SHP77 treated with DMSO at 0.1 percent for 48 hours (cell line): ENCODE data around the gene ZNF689.
A peak's percentile ranks its signal among the peaks of the same experiment; 100 is the strongest.
"Not testable (repeated sequence)": the region's sequence is repeated elsewhere in the genome, so short reads cannot be mapped to it uniquely, and the experiment has no call there.

ENCODE experiments used
- DNase-seq: peaks from one replicate; lab custom pipeline; 2025; lab: John Stamatoyannopoulos, UW

ZNF689 gene

GRCh38 chr16:30600215-30600614 lies 10.0 kb downstream of the ZNF689 start:
- no peak for DNase-seq

DNA sequence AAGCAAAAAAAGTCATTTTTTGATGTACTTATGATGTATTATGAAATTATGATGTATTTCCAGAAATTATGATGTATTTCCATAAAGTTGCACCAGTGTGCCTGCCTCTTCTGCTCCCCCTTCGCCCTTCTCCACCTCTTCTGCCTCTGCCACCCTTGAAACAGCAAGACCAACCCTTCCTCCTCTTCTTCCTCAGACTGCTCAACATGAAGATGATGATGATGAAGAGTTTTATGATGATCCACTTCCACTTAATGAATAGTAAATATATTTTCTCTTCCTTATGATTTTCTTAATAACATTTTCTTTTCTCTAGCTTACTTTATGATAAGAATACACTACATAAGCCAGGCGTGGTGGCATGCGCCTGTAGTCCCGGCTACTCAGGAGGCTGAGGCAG lies 17.3 kb downstream of the ZNF689 start:
- DNase-seq: no peak

DNA sequence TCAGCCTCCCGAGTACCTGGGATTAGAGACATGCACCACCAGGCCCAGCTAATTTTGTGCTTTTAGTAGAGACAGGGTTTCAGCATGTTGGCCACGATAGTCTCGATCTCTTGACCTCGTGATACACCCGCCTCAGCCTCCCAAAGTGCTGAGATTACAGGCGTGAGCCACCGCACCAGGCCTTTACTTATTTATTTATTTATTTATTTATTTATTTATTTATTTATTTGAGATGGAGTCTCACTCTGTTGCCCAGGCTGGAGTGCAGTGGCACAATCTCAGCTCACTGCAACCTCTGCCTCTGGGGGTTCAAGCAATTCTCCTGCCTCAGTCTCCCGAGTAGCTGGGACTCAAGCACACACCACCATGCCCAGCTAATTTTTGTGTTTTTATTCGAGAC lies 19.3 kb downstream of the ZNF689 start:
- not testable (repeated sequence) for DNase-seq

DNA sequence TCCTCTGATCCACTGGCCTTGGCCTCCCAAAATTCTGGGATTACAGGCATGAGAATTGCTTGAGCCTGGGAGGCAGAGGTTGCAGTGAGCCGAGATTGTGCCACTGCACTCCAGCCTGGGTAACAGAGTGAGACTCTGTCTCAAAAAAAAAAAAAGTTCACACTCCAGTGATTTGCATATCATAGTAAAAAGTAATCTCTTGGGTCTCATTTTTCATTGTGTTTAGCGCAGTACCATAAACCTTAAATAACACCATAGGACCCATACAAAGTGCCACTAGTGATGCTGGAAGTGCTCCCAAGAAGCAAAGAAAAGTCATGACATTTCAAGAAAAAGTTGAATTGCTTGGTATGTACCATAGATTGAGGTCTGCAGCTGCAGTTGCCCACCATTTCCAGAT lies 20.6 kb downstream of the ZNF689 start:
- DNase-seq: not testable (repeated sequence)

- DNase-seq: no peak
Observed at GRCh38 chr16:30588651-30589050, 21.5 kb downstream of the ZNF689 start.

DNA sequence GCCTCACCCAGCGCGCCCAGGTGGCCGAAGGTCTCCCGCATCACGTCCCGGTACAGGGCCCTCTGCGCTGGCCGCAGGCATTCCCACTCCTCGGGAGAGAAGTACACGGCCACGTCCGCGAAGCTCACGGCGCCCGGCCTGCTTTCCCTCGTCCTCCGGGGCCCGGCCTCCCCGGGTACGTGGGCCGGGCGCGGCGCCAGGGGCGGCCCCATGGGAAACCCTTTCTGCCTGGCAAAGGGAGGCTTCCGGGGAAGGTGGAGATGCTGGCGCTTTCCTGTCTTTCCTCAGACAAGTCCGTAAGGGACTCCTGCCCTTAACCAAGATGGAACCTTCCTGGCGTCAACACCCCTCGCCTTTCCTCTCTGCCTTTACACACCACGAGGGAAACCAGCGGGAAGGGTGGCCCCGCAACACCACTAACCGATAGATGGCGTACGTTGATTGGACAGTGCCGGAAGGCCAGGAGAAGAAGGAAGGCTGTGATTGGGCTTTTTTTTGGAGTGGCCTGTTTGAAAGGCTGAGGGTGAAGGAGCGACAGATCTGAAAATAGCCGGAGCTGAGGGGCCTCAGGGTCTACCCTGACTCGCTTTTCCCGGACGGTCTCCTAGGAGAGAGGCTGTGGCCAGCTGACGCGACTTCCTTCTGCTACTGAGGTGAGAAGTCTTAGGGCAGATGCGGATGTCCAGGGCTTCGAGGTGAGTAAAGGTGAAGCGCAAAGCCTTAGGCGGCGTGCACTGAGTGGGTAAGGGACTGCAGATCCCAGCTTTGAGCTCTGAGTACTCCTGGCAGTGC lies 24.6 kb downstream of the ZNF689 start, which contains the start of gene ZNF785:
ZNF785 (minus strand) TSS at position 298 of the 792 bp plus-strand sequence; CDS start at position 212, 86 bp downstream.
- peak; percentile 99 for DNase-seq

GRCh38 chr16:30585022-30585399 lies 25.2 kb downstream of the ZNF689 start:
- no peak for DNase-seq

- no peak for DNase-seq
Observed at GRCh38 chr16:30582611-30583340, 27.4 kb downstream of the ZNF689 start.

DNA sequence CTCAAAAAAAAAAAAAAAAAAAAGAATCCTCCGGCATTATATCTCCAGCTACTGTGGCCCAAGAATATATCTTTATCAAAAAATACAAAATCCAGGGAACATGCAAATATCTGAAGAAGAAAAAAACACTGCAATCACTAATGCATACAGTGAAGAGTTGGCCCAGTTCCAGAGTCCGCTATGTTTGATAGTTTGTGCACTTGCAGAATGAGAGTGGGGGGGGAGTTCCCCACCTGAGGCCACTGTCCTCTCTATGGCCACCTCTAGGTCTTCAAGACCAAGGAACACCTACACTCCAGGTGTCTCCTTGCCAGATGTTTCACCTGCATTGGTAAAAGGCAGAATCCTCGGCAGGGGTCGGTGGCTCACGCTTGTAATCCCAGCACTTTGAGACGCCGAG lies 28.7 kb downstream of the ZNF689 start:
- no peak for DNase-seq

DNA sequence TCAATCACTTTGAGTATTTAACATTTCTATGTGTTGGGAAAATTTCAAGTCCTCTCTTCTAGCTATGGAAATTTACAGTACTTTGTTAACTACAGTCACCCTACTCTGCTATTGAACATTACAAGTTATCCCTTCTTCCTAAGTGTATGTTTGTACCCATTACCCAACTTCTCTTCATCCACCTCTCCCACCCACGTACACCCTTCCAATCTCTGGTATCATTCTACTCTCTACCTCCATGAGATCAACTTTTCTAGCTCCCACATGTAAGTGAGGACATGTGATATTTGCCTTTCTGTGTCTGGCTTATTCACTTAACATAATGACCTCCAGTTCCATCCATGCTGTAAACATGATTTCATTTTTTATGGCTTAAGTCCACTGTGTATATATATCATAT lies 35.5 kb downstream of the ZNF689 start:
- DNase-seq: no peak

DNA sequence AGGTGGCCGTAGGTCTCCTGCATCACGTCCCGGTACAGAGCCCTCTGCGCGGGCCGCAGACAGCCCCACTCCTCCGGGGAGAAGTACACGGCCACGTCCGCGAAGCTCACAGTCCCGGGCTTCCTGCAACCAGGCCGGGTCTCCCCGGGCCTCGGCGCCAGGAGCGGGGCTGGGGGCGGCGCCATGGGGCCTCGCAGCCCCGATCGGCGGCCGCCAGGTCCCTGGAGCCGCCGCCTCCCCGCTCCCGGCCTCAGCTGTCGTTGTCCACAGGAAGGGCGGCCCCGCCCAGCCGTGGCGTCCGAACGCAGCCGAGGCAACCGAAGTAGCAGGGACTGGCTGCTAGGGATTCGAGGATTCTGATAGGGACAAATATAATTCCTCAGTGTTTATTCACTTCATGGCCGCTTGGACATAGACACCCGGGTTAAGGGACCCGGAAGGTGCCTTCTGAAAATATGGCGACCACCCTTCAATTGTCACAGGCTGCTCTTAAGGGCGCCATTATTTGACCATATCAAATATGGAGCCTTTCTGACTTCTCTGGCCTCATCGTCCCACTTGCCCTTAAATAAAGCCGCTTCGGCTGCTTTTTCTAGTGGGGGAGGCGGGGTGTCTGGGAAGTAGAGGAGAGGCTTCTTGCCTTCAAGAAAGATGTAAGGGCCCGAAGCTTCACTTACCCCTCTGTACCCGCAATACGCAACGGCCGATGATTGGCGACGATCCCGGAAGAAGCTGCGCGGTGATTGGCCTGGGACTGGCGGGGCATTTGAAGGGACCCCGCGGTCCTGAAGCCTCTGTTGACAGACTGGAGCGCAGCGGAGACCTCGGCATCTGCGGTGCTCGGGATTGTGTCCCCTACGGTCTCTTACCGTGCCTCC lies 38.5 kb downstream of the ZNF689 start, which contains the start of gene ZNF688:
ZNF688 (minus strand) TSS at position 270 of the 878 bp plus-strand sequence; CDS start at position 185, 85 bp downstream.
- DNase-seq: peak; percentile 96

GRCh38 chr16:30570636-30571444 lies 39.3 kb downstream of the ZNF689 start:
- DNase-seq: no peak

GRCh38 chr16:30569746-30570635 lies 40.2 kb downstream of the ZNF689 start:
- no peak for DNase-seq

GRCh38 chr16:30569281-30569680 lies 40.9 kb downstream of the ZNF689 start:
- DNase-seq: no peak

DNA sequence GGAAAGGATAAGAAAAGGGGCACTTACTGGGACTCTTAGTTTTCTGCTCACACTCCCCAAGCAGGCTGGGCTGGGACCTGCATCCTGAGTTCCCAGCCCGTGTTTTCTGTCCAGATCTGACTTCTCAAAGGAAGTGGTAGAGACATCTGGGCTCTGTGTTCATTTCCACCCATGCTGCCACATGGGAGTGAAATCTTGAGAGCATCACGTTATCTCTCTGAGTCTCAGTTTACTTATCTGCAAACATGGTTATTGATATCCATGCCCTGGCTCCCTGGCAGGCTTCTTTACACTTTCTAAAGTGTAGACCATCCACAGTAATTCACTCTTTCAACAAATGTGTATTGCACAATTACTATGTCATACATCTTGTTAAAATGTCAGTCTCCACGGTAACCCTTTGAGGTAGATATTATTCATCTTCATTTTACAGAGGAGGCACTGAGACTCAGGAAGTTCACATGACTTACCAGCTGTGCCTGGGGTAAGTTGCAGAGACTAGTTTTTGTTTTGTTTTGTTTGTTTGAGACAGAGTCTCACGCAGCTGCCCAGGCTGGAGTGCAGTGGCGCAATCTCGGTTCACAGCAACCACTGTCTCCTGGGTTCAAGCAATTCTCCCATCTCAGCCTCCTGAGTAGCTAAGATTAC lies 42.1 kb downstream of the ZNF689 start:
- no peak for DNase-seq

GRCh38 chr16:30567160-30567990 lies 42.8 kb downstream of the ZNF689 start:
- no peak for DNase-seq

DNA sequence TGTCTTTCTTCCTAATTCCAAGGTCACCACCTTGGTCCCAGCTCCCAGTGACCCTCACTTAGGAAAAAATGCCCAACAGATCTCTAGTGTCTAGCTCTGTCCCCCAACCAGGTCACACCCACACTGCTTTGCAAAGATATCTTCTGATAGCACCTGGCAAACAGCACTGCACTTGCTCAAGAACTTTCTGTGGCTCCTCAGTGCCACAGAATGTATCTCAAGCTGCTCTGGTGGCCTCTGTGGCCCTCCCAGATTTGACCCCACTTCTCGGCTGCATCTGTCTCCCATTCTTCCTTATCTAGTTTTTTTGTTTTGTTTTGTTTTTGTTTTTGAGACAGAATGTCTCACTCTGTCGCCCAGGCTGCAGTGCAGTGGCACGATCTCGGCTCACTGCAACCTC lies 43.7 kb downstream of the ZNF689 start:
- no peak for DNase-seq

DNA sequence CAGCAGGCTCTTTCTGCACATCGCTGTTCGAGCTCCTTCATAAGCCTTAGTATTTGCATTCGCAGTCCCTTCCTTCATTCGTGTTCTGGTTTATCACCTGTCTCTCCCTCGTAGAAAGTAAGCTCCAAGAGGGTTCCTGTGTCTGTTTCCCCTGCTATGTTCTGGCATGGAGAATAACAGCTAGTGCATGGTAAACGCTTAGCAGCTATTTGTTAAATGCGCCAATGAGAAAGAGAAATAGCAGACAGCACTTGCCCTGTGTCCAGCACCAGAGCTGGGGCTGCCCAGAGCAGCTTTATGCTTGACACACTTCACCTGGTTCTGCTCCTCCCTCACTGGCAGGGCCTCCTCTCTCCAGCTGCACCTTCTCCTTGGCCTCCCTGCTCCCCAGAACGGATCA lies 44.2 kb downstream of the ZNF689 start:
- no peak for DNase-seq

DNA sequence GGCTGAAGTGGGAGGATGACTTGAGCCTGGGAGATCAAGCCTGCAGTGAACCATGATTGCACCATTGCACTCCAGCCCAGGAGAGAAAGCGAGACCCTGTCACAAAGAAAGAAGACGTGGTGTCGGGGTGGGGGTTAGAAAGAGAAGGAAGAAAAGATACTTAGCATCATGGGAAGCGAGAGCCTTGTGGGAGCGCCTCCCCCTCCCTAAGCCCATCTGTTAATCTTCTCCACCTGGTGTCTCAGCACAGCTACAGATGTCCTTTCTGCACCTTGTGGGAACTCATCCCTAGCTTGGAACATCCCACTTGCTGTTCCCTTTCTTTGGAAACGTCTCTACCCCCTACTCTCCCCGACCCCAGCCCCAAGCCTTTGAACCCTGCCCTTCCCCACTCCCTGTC lies 44.7 kb downstream of the ZNF689 start:
- no peak for DNase-seq
